LNCaP clone FGC (cell line): ENCODE measurements around the gene BAG5.

ENCODE experiments used
- DNase-seq: peaks from one replicate; pipeline ENCODE4 v3.0.0-alpha.2; 2011; ENCODE audit warnings: low read depth
- H3K4me3 ChIP-seq: 2 replicates; pipeline ENCODE4 v1.5.1; 2011; ENCODE audit warnings: mild to moderate bottlenecking, low read depth, low read length, control low read depth
- TF ChIP-seq, protein P1 (sequence below): IDR thresholded peaks from 2 replicates; pipeline ENCODE4 v1.5.1; 2012; ENCODE audit warnings: mild to moderate bottlenecking; ENCODE audit not compliant: control insufficient read depth, insufficient read depth; ENCODE audit errors: extremely low read depth

Gene BAG5

DNA sequence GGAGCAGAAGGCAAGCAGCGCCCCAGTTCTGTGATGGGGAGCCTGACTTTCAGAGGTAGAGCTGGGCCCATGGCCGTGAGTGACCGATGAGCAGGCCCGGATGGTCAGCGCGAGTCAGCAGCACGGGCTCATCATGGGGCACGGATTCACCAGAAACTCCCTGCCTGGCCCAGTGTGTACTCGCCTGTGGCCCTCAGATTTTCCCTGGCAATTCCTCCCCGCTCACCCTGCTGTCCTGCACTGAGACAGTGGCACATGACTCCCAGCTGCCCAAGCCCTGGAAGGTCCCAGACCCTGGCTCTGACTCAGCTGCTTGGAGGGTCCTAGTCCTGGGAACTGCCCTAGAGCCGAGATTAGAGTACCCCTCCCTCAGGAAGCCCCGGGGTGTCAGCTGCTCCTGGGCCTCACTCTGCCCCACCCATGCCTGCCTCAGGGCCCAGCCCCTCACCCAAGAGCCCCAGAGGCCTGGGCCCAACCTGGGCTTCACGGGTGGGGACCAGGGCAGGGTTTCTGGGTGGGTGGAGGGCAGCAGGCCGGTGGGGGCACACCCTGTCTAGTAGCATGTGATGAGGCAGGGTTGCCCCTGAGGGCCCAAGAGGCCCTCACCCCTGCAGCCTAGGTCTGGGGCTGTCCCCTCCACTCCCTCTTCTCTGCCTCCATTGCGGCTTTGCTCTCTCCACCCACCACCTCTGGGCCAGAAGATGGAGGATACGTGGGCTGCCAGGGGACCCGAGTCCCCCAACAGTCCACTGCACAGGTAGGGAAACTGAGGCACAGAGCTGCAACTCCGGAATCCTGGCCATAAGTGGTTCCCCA is 25.1 kb downstream of the BAG5 start:
- TF ChIP-seq, protein P1, sequence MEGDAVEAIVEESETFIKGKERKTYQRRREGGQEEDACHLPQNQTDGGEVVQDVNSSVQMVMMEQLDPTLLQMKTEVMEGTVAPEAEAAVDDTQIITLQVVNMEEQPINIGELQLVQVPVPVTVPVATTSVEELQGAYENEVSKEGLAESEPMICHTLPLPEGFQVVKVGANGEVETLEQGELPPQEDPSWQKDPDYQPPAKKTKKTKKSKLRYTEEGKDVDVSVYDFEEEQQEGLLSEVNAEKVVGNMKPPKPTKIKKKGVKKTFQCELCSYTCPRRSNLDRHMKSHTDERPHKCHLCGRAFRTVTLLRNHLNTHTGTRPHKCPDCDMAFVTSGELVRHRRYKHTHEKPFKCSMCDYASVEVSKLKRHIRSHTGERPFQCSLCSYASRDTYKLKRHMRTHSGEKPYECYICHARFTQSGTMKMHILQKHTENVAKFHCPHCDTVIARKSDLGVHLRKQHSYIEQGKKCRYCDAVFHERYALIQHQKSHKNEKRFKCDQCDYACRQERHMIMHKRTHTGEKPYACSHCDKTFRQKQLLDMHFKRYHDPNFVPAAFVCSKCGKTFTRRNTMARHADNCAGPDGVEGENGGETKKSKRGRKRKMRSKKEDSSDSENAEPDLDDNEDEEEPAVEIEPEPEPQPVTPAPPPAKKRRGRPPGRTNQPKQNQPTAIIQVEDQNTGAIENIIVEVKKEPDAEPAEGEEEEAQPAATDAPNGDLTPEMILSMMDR = no peak
- DNase-seq = no peak
- H3K4me3 ChIP-seq = no peak overlapping the region

GRCh38 chr14:103536693-103537092 is 25.8 kb downstream of the BAG5 start:
- TF ChIP-seq, protein P1 = no peak
- DNase-seq = no peak

GRCh38 chr14:103535891-103536565 is 26.4 kb downstream of the BAG5 start:
- no peak for DNase-seq
- TF ChIP-seq, protein P1 = no peak
- H3K4me3 ChIP-seq = no peak overlapping the region

More at GRCh38 chr14:103536693-103537092, 25.8 kb downstream of the BAG5 start:
- no peak overlapping the region for H3K4me3 ChIP-seq

- TF ChIP-seq, protein P1 = no peak
- no peak overlapping the region for H3K4me3 ChIP-seq
- no peak for DNase-seq
Observed at GRCh38 chr14:103535081-103535890, 27.2 kb downstream of the BAG5 start.

GRCh38 chr14:103534576-103535061 is 27.8 kb downstream of the BAG5 start:
- no peak for DNase-seq
- no peak overlapping the region for H3K4me3 ChIP-seq
- TF ChIP-seq, protein P1 = no peak

- no peak overlapping the region for H3K4me3 ChIP-seq
- DNase-seq = no peak
- TF ChIP-seq, protein P1 = no peak
Observed at GRCh38 chr14:103533999-103534575, 28.4 kb downstream of the BAG5 start.
